BJ (cell line): Measurements from ENCODE around the gene OR1I1. TPM values are rescaled to one million over a fixed set of nuclear protein-coding genes. Genes with fewer than 3 reads are reported as not detected.

Source experiments
- CTCF ChIA-PET: fragments of 350-600 bp; formaldehyde crosslinking; extraction: SDS; loops from one replicate; lab custom pipeline; 2021; ENCODE audit warnings: antibody characterized with exemption, inconsistent platforms; lab: Yijun Ruan, JAX
- POLR2A ChIA-PET: fragments of 300-600 bp; sonication (Branson Sonifier 250); formaldehyde crosslinking; extraction: SDS; loops from one replicate; lab custom pipeline; 2021; ENCODE audit warnings: antibody characterized with exemption; lab: Charles Lee
- DNase-seq: peaks from one replicate; pipeline ENCODE4 v3.0.0-alpha.2; 2011; ENCODE audit warnings: low read depth
- H3K27me3 ChIP-seq: 2 replicates; pipeline ENCODE4 v1.6.0; 2011; ENCODE audit warnings: low read length; ENCODE audit not compliant: control insufficient read depth, insufficient read depth
- H3K36me3 ChIP-seq: 2 replicates; pipeline ENCODE4 v1.5.1; 2011; ENCODE audit warnings: low read length; ENCODE audit not compliant: control insufficient read depth, insufficient read depth
- H3K4me3 ChIP-seq: 2 replicates; pipeline ENCODE4 v1.5.1; 2011; ENCODE audit warnings: low read depth, mild to moderate bottlenecking, control low read depth, low read length
- CTCF ChIP-seq: IDR thresholded peaks from 2 replicates; pipeline ENCODE4 v1.5.1; 2011; ENCODE audit warnings: low read depth, mild to moderate bottlenecking, control low read depth, inconsistent platforms, low read length, moderate library complexity; ENCODE audit not compliant: insufficient read depth
- polyA plus RNA-seq: library from polyadenylated mRNA; depleted of rRNA; stranded (reverse); fragments of >200 nt; gene quantifications from 2 replicates; pipeline ENCODE4 v1.2.3, GENCODE V29; 2011

The OR1I1 gene
- polyA plus RNA-seq, 1 experiment = not detected

GRCh38 chr19:15098460-15098859, 16.4 kb downstream of the OR1I1 start:
- H3K4me3 ChIP-seq = no peak overlapping the region
- TF ChIP-seq CTCF = no peak
- ChIA-PET POLR2A (no interaction called here), CTCF (interaction anchor here (1.2 kb wide), 1 partner anchor 49 kb away, joined by 3 read pairs; no protein-coding TSS in a partner anchor)
- DNase-seq = no peak
- H3K36me3 ChIP-seq = no peaks in the 10 kb centered on the region
- H3K27me3 ChIP-seq = no peaks in the 10 kb centered on the region

GRCh38 chr19:15099017-15099582, 17.1 kb downstream of the OR1I1 start:
- POLR2A ChIA-PET = no interaction called here
- TF ChIP-seq CTCF = no peak
- H3K36me3 ChIP-seq = no peaks in the 10 kb centered on the region
- H3K4me3 ChIP-seq = no peak overlapping the region
- H3K27me3 ChIP-seq = no peaks in the 10 kb centered on the region
- DNase-seq = no peak
- CTCF ChIA-PET = interaction anchor here (0.6 to 4.7 kb wide), 3 partner anchors 37 to 78 kb away, joined by 3 to 76 read pairs (median 5); no protein-coding TSS in a partner anchor

GRCh38 chr19:15101479-15102082, 19.6 kb downstream of the OR1I1 start:
- POLR2A ChIA-PET = no interaction called here

GRCh38 chr19:15104003-15104402, 22.0 kb downstream of the OR1I1 start:
- H3K4me3 ChIP-seq = no peak overlapping the region
- H3K27me3 ChIP-seq = no peaks in the 10 kb centered on the region
- ChIA-PET CTCF (interaction anchor here (0.9 to 4.7 kb wide), 3 partner anchors 13 to 48 kb away, joined by 3 to 76 read pairs (median 3); no protein-coding TSS in a partner anchor), POLR2A (no interaction called here)
- TF ChIP-seq CTCF = no peak
- H3K36me3 ChIP-seq = no peaks in the 10 kb centered on the region; the same call in 1 of the 2 replicates
- no peak for DNase-seq

More at GRCh38 chr19:15101479-15102082, 19.6 kb downstream of the OR1I1 start:
- DNase-seq = no peak
- CTCF ChIA-PET = interaction anchor here (0.6 to 4.7 kb wide), 23 partner anchors 9 to 459 kb away, joined by 3 to 76 read pairs (median 4); partner anchors contain the start of gene OR1I1
- TF ChIP-seq CTCF = peak; percentile 78
- Histone ChIP-seq H3K4me3 (no peak overlapping the region), H3K27me3 (no peaks in the 10 kb centered on the region), H3K36me3 (no peaks in the 10 kb centered on the region)

- Histone ChIP-seq H3K36me3 (peaks cover 4% of the 10 kb centered on the region), H3K27me3 (no peaks in the 10 kb centered on the region), H3K4me3 (no peak overlapping the region)
- POLR2A ChIA-PET = no interaction called here
- TF ChIP-seq CTCF = no peak
- CTCF ChIA-PET = interaction anchor here (0.9 to 1.5 kb wide), 3 partner anchors 12 to 24 kb away, joined by 3 to 4 read pairs (median 3); no protein-coding TSS in a partner anchor
- DNase-seq = no peak
Observed at GRCh38 chr19:15104411-15104810, 22.4 kb downstream of the OR1I1 start.
